GM12878 (cell line): Measurements from ENCODE around the gene ARL14EP. TPM values are rescaled to one million over a fixed set of nuclear protein-coding genes. Genes with fewer than 3 reads are reported as not detected.
A peak's percentile ranks its signal among the peaks of the same experiment; 100 is the strongest.

ENCODE experiments used
- CBX3 ChIP-seq: fragments of 200-600 bp; sonication (generic); IDR thresholded peaks from 2 replicates; pipeline ENCODE4 v1.6.1; 2016; ENCODE audit warnings: low read depth, borderline replicate concordance
- CHD2 ChIP-seq: IDR thresholded peaks from 2 replicates; pipeline ENCODE4 v1.6.1; 2011; ENCODE audit warnings: low read depth, low read length, improper control_type of control experiment, borderline replicate concordance
- EED ChIP-seq: sonication (generic); IDR thresholded peaks from 2 replicates; pipeline ENCODE4 v1.6.1; 2016; ENCODE audit warnings: antibody characterized with exemption, low read depth
- EGR1 ChIP-seq, 2 experiments: IDR thresholded peaks; 1 replicate in 1 of 2; 2 replicates in 1 of 2; pipeline ENCODE4 v1.6.1; 2011 to 2012; ENCODE audit warnings: low read depth in 2 of 2, low read length in 2 of 2, borderline replicate concordance in 1 of 2, mild to moderate bottlenecking in 1 of 2, moderate library complexity in 1 of 2
- IKZF2 ChIP-seq, 2 experiments: fragments of 450-650 bp; IDR thresholded peaks; 2 replicates each; pipeline ENCODE4 v1.6.1; 2017; ENCODE audit warnings: mild to moderate bottlenecking in 2 of 2, moderate library complexity in 2 of 2
- NR2C1 ChIP-seq: fragments of 450-650 bp; IDR thresholded peaks from 2 replicates; pipeline ENCODE4 v1.6.1; 2017; ENCODE audit warnings: antibody characterized with exemption, mild to moderate bottlenecking, moderate library complexity
- NR2C2 ChIP-seq: IDR thresholded peaks from 2 replicates; pipeline ENCODE4 v1.6.1; 2011; ENCODE audit warnings: borderline replicate concordance, low read depth; ENCODE audit not compliant: control insufficient read depth, insufficient read length
- PKNOX1 ChIP-seq: fragments of 450-650 bp; IDR thresholded peaks from 2 replicates; pipeline ENCODE4 v1.6.1; 2016; ENCODE audit warnings: mild to moderate bottlenecking
- RELA ChIP-seq: fragments of 450-650 bp; IDR thresholded peaks from 2 replicates; pipeline ENCODE4 v1.8.0; 2014; ENCODE audit warnings: borderline replicate concordance; ENCODE audit not compliant: partially characterized antibody
- SMAD5 ChIP-seq: IDR thresholded peaks from 2 replicates; pipeline ENCODE4 v1.6.1; 2016; ENCODE audit warnings: antibody characterized with exemption, low read depth
- SRF ChIP-seq, 2 experiments: IDR thresholded peaks; 2 replicates each; pipeline ENCODE4 v1.6.1; 2011; ENCODE audit warnings: low read depth in 2 of 2, low read length in 2 of 2, mild to moderate bottlenecking in 1 of 2, moderate library complexity in 1 of 2
- ZBTB11 ChIP-seq: fragments of 450-650 bp; formaldehyde crosslinking; IDR thresholded peaks from 2 replicates; pipeline ENCODE4 v1.5.0; 2022; ENCODE audit warnings: mild to moderate bottlenecking, missing genetic modification characterization
- ZNF622 ChIP-seq: fragments of 450-650 bp; IDR thresholded peaks from 2 replicates; pipeline ENCODE4 v1.6.1; 2017; ENCODE audit warnings: mild to moderate bottlenecking, inconsistent platforms
- polyA plus RNA-seq, 11 experiments: library from polyadenylated mRNA; depleted of rRNA in 4 of 11; unstranded in 6 of 11; stranded (reverse) in 5 of 11; fragments of >200 nt; fragmentation: Nextera tagmentation in 4 of 11; fragmentation: Illumina TruSeq in 1 of 11; extraction: Ambion mirVana in 4 of 11; extraction: Trizol in 1 of 11; gene quantifications; 1 replicate in 1 of 11; 2 replicates in 10 of 11; pipeline versions ENCODE4 v1.2.1 to v1.2.3, GENCODE V29; 2011 to 2016; ENCODE audit warnings: inconsistent platforms in 2 of 11, missing spikeins in 2 of 11, low read depth in 1 of 11
- total RNA-seq, 4 experiments: library from RNA; depleted of rRNA in 3 of 4; stranded (reverse); fragments of >200 nt in 3 of 4; fragmentation: Illumina TruSeq in 1 of 4; extraction: Trizol in 1 of 4; gene quantifications; 2 replicates each; pipeline versions ENCODE4 v1.2.1 to v1.2.3, GENCODE V29; 2013 to 2021
- TF ChIP-seq, protein P1 (sequence below): fragments of 150-350 bp; IDR thresholded peaks from 2 replicates; pipeline ENCODE4 v1.6.1; 2014; ENCODE audit warnings: mild to moderate bottlenecking, low read depth, low read length
- TF ChIP-seq, protein P2 (sequence below): fragments of 450-650 bp; IDR thresholded peaks from 2 replicates; pipeline ENCODE4 v1.6.1; 2016; ENCODE audit warnings: mild to moderate bottlenecking
- TF ChIP-seq, protein P3 (sequence below): fragments of 450-650 bp; IDR thresholded peaks from 2 replicates; pipeline ENCODE4 v1.6.1; 2018; ENCODE audit warnings: mild to moderate bottlenecking, low read depth, moderate library complexity; ENCODE audit not compliant: partially characterized antibody

ARL14EP gene
- total and polyA plus RNA-seq, 10 of the 15 experiments (the other 5 are each of a cell fraction or from before 2014, with no cell fraction given): 18.1 to 59.8 (median 42.8) TPM

- TF ChIP-seq EGR1 (IDR thresholded peaks at IDR 0.05; ENCODE audit: borderline replicate concordance in 1 of 2, low read depth in 2 of 2, low read length in 2 of 2): peak; percentile 39 to 88
- TF ChIP-seq SRF (IDR thresholded peaks at IDR 0.05; ENCODE audit: low read depth in 2 of 2, low read length in 2 of 2): 0 out of 4 replicates have a peak, but pooled peaks of 1 of the 2 experiments have one; percentile 35
- peak; percentile 56; the same call in 1 of the 2 replicates for TF ChIP-seq CHD2
- TF ChIP-seq, protein P1, sequence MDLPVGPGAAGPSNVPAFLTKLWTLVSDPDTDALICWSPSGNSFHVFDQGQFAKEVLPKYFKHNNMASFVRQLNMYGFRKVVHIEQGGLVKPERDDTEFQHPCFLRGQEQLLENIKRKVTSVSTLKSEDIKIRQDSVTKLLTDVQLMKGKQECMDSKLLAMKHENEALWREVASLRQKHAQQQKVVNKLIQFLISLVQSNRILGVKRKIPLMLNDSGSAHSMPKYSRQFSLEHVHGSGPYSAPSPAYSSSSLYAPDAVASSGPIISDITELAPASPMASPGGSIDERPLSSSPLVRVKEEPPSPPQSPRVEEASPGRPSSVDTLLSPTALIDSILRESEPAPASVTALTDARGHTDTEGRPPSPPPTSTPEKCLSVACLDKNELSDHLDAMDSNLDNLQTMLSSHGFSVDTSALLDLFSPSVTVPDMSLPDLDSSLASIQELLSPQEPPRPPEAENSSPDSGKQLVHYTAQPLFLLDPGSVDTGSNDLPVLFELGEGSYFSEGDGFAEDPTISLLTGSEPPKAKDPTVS: 0 out of 2 replicates have a peak, but pooled peaks have one; percentile 11
- peak; percentile 58 for TF ChIP-seq EED
- peak; percentile 99 for TF ChIP-seq RELA
- peak; percentile 36 for TF ChIP-seq PKNOX1
- no peak for TF ChIP-seq ZBTB11 (CRISPR knock-in tag)
- peak; percentile 64 for TF ChIP-seq NR2C1
- TF ChIP-seq, protein P2, sequence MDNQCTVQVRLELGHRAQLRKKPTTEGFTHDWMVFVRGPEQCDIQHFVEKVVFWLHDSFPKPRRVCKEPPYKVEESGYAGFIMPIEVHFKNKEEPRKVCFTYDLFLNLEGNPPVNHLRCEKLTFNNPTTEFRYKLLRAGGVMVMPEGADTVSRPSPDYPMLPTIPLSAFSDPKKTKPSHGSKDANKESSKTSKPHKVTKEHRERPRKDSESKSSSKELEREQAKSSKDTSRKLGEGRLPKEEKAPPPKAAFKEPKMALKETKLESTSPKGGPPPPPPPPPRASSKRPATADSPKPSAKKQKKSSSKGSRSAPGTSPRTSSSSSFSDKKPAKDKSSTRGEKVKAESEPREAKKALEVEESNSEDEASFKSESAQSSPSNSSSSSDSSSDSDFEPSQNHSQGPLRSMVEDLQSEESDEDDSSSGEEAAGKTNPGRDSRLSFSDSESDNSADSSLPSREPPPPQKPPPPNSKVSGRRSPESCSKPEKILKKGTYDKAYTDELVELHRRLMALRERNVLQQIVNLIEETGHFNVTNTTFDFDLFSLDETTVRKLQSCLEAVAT: peak; percentile 68; the same call in 1 of the 2 replicates
- no peak for TF ChIP-seq CBX3
- peak; percentile 50 to 85; a peak in 3 of 4 replicates for TF ChIP-seq IKZF2 (IDR thresholded peaks at IDR 0.05)
- TF ChIP-seq NR2C2: no peak
- TF ChIP-seq SMAD5: peak; percentile 80; the same call in 1 of the 2 replicates
- TF ChIP-seq ZNF622: no peak
- TF ChIP-seq, protein P3, sequence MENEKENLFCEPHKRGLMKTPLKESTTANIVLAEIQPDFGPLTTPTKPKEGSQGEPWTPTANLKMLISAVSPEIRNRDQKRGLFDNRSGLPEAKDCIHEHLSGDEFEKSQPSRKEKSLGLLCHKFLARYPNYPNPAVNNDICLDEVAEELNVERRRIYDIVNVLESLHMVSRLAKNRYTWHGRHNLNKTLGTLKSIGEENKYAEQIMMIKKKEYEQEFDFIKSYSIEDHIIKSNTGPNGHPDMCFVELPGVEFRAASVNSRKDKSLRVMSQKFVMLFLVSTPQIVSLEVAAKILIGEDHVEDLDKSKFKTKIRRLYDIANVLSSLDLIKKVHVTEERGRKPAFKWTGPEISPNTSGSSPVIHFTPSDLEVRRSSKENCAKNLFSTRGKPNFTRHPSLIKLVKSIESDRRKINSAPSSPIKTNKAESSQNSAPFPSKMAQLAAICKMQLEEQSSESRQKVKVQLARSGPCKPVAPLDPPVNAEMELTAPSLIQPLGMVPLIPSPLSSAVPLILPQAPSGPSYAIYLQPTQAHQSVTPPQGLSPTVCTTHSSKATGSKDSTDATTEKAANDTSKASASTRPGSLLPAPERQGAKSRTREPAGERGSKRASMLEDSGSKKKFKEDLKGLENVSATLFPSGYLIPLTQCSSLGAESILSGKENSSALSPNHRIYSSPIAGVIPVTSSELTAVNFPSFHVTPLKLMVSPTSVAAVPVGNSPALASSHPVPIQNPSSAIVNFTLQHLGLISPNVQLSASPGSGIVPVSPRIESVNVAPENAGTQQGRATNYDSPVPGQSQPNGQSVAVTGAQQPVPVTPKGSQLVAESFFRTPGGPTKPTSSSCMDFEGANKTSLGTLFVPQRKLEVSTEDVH: peak; percentile 64
Observed at GRCh38 chr11:30322826-30323710, at the start of gene ARL14EP (continued).
